ENCODE measurements around the gene GNB1. TPM values are rescaled to one million over a fixed set of nuclear protein-coding genes. Genes with fewer than 3 reads are reported as not detected.
A peak's percentile ranks its signal among the peaks of the same experiment; 100 is the strongest.

Gene GNB1
- total RNA-seq, 3 donors from 2014 or later (not counting 1 experiment from before 2014, with no cell fraction given): 285 to 304 (median 289) TPM

DNA sequence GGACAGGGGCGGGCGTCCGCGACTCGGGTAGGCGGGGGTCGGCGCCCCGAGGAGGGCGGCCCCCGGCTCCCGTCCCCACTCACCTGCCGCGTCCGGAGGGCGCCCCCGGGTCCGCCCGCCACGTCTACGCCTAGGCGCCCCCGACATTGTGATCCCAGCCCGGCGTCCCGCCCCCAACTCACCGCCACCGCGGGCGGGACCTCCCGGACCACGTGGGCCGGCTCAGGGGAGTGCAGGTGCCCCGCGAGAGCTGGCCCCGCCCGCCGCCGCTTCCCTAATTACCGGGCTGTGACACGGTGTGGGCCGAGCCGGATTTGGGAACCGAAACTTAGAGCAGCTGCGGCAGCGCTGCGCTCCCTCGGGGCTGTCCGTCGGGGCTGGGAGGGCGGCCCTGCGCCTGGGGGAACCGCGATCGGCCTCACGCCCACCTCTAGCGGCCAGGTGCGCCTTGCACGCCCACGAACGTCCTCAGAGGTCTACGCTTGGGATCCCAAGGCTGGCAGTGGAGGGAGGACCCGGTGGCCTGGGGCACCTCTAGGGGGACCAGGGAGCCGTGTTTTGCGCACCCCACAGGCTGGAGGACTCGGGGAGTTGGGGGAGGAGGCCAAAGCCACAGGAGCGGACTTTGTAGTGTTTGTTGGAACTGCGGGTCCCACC is 112.1 kb downstream of the GNB1 start:
- H3K27me3 Mint-ChIP-seq (ENCODE audit: low read depth in 2 of 2): no peaks in the 10 kb centered on the region
- H3K9me3 ChIP-seq (ENCODE audit: control insufficient read depth, insufficient read depth, low read length): no peaks in the 10 kb centered on the region
- H3K27me3 ChIP-seq (ENCODE audit: control insufficient read depth, insufficient read depth, low read length): no peaks in the 10 kb centered on the region
- DNase-seq (peak; percentile 70 to 85), ATAC-seq (peak; percentile 38 to 72 (median 47))
- H3K4me1 ChIP-seq (ENCODE audit: control insufficient read depth, insufficient read depth, low read length): peaks cover 63% of the 10 kb centered on the region
- under 1% methylated on average over 68 of the region's 68 CpGs for WGBS (ENCODE audit: insufficient coverage)
- H3K4me3 ChIP-seq (ENCODE audit: low read length): peak overlapping the region; percentile 27
- intact Hi-C loops (cut with micrococcal nuclease): no loop called here
- H3K4me1 Mint-ChIP-seq: peaks cover 58 to 66% of the 10 kb centered on the region in 2 donors
- no peaks in the 10 kb centered on the region for H3K9me3 Mint-ChIP-seq
- TF ChIP-seq, protein P1, sequence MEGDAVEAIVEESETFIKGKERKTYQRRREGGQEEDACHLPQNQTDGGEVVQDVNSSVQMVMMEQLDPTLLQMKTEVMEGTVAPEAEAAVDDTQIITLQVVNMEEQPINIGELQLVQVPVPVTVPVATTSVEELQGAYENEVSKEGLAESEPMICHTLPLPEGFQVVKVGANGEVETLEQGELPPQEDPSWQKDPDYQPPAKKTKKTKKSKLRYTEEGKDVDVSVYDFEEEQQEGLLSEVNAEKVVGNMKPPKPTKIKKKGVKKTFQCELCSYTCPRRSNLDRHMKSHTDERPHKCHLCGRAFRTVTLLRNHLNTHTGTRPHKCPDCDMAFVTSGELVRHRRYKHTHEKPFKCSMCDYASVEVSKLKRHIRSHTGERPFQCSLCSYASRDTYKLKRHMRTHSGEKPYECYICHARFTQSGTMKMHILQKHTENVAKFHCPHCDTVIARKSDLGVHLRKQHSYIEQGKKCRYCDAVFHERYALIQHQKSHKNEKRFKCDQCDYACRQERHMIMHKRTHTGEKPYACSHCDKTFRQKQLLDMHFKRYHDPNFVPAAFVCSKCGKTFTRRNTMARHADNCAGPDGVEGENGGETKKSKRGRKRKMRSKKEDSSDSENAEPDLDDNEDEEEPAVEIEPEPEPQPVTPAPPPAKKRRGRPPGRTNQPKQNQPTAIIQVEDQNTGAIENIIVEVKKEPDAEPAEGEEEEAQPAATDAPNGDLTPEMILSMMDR (IDR thresholded peaks at IDR 0.05): no peak
- peak overlapping the region; percentile 87 for H3K4me3 Mint-ChIP-seq
- peak overlapping the region; percentile 99 for H3K27ac ChIP-seq (ENCODE audit: low read length)
- H3K36me3 Mint-ChIP-seq: no peaks in the 10 kb centered on the region
- H3K27ac Mint-ChIP-seq: peak overlapping the region; percentile 96 to 97
- no peaks in the 10 kb centered on the region for H3K36me3 ChIP-seq (ENCODE audit: control insufficient read depth, insufficient read depth, low read length)

DNA sequence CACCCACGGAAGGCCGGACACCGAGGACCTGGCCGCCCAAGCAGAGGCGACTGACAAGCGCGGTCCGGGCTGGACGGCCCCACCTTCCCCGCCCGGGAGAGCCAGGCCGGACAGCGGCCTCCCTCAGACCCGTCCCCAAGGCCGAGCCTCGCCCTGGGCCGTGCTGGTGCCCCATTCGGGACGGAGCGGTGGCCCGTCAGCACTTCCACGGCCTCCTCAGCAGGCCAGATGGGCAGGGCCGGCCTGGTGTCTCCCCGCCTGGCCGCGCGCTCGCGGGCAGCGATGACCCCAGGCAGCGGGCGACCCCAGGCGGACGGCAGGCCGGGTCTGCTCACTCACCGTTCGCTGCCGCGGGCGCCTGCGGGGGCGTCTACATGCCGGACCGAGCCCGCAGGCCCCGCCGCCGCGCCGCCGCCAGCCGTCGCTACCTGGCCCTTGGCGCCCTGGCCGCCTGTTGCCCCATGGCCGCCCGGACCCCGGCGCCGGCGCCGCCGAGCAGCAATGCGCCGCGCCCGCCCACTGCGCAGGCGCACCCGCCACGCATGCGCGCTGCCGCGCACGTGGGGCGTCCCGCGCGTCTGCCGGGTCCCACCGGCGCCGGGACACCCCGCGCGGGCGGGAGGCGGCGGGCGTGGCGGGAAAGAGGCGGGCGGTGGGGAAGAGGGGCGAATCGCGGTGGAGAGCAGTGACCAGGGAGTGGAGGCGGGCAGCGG is 112.8 kb downstream of the GNB1 start, which contains the start of gene NADK:
Gene NADK, minus strand, starts transcription at position 521 of the 713 bp plus-strand sequence. CDS start 13,064 bp downstream, outside the sequence.
- Histone ChIP-seq H3K27me3 (ENCODE audit: control insufficient read depth, insufficient read depth, low read length) (no peaks in the 10 kb centered on the region), H3K9me3 (ENCODE audit: control insufficient read depth, insufficient read depth, low read length) (no peaks in the 10 kb centered on the region), H3K36me3 (ENCODE audit: control insufficient read depth, insufficient read depth, low read length) (no peaks in the 10 kb centered on the region), H3K27ac (ENCODE audit: low read length) (peak within 1 kb of the TSS; percentile 99), H3K4me1 (ENCODE audit: control insufficient read depth, insufficient read depth, low read length) (peaks cover 56% of the 10 kb centered on the region), H3K4me3 (ENCODE audit: low read length) (peak within 1 kb of the TSS; percentile 41)
- Mint-ChIP-seq H3K27me3 (ENCODE audit: low read depth in 2 of 2) (no peaks in the 10 kb centered on the region), H3K27ac (peak within 1 kb of the TSS; percentile 96 to 97), H3K4me1 (peaks cover 54 to 61% of the 10 kb centered on the region in 2 donors), H3K9me3 (no peaks in the 10 kb centered on the region), H3K36me3 (no peaks in the 10 kb centered on the region), H3K4me3 (peak within 1 kb of the TSS; percentile 89)
- WGBS (ENCODE audit: insufficient coverage): under 1% methylated on average over 99 of the region's 99 CpGs
- ATAC-seq (peak; percentile 46 to 66 (median 62)), DNase-seq (peak; percentile 80 to 90)
- TF ChIP-seq, protein P1 (IDR thresholded peaks at IDR 0.05): no peak
- intact Hi-C loops (cut with micrococcal nuclease): no loop called here

DNA sequence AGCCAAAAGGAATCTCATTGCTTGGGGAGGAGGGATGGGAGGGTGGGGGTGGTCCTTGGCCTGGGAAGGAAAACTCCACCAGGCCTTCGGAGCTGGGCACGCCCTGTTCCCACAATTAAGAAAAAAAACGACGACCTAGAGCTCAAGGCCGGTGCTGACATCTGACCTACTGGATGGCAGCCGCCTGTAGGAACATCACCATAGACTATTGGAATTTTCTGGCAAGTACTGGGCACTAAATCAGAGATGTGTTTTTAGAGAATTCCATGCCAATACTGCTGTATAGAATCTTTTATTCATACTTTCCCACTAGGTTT is 113.3 kb downstream of the GNB1 start:
- peak overlapping the region; percentile 89 for H3K4me3 Mint-ChIP-seq
- H3K4me3 ChIP-seq (ENCODE audit: low read length): peak overlapping the region; percentile 41
- ATAC-seq: no peak
- no peaks in the 10 kb centered on the region for H3K9me3 Mint-ChIP-seq
- intact Hi-C loops (cut with micrococcal nuclease): no loop called here
- peaks cover 51% of the 10 kb centered on the region for H3K4me1 ChIP-seq (ENCODE audit: control insufficient read depth, insufficient read depth, low read length)
- no peaks in the 10 kb centered on the region for H3K27me3 ChIP-seq (ENCODE audit: control insufficient read depth, insufficient read depth, low read length)
- no peaks in the 10 kb centered on the region for H3K36me3 Mint-ChIP-seq
- peaks cover under 1% of the 10 kb centered on the region for H3K36me3 ChIP-seq (ENCODE audit: control insufficient read depth, insufficient read depth, low read length)
- no peak for DNase-seq
- WGBS (ENCODE audit: insufficient coverage): 7% methylated on average over 6 of the region's 6 CpGs
- H3K4me1 Mint-ChIP-seq: peaks cover 50 to 55% of the 10 kb centered on the region in 2 donors
- TF ChIP-seq, protein P1 (IDR thresholded peaks at IDR 0.05): no peak
- H3K27ac ChIP-seq (ENCODE audit: low read length): peak overlapping the region; percentile 47
- H3K9me3 ChIP-seq (ENCODE audit: control insufficient read depth, insufficient read depth, low read length): no peaks in the 10 kb centered on the region
- H3K27me3 Mint-ChIP-seq (ENCODE audit: low read depth in 2 of 2): no peaks in the 10 kb centered on the region
- peak overlapping the region; percentile 81 to 82 for H3K27ac Mint-ChIP-seq

Data from natural killer cell (primary cell).